BJ (cell line): ENCODE data around the gene LINGO3. TPM values are rescaled to one million over a fixed set of nuclear protein-coding genes. Genes with fewer than 3 reads are reported as not detected.

Experiments
- CTCF ChIA-PET: fragments of 350-600 bp; formaldehyde crosslinking; extraction: SDS; loops from one replicate; lab custom pipeline; 2021; ENCODE audit warnings: antibody characterized with exemption, inconsistent platforms; lab: Yijun Ruan, JAX
- POLR2A ChIA-PET: fragments of 300-600 bp; sonication (Branson Sonifier 250); formaldehyde crosslinking; extraction: SDS; loops from one replicate; lab custom pipeline; 2021; ENCODE audit warnings: antibody characterized with exemption; lab: Charles Lee
- DNase-seq: peaks from one replicate; pipeline ENCODE4 v3.0.0-alpha.2; 2011; ENCODE audit warnings: low read depth
- H3K27me3 ChIP-seq: 2 replicates; pipeline ENCODE4 v1.6.0; 2011; ENCODE audit warnings: low read length; ENCODE audit not compliant: control insufficient read depth, insufficient read depth
- H3K36me3 ChIP-seq: 2 replicates; pipeline ENCODE4 v1.5.1; 2011; ENCODE audit warnings: low read length; ENCODE audit not compliant: control insufficient read depth, insufficient read depth
- H3K4me3 ChIP-seq: 2 replicates; pipeline ENCODE4 v1.5.1; 2011; ENCODE audit warnings: low read depth, mild to moderate bottlenecking, control low read depth, low read length
- polyA plus RNA-seq: library from polyadenylated mRNA; depleted of rRNA; stranded (reverse); fragments of >200 nt; gene quantifications from 2 replicates; pipeline ENCODE4 v1.2.3, GENCODE V29; 2011
- TF ChIP-seq, protein P1 (sequence below): IDR thresholded peaks from 2 replicates; pipeline ENCODE4 v1.5.1; 2011; ENCODE audit warnings: low read depth, mild to moderate bottlenecking, control low read depth, inconsistent platforms, low read length, moderate library complexity; ENCODE audit not compliant: insufficient read depth

Gene LINGO3
- polyA plus RNA-seq, 1 experiment = not detected

DNA sequence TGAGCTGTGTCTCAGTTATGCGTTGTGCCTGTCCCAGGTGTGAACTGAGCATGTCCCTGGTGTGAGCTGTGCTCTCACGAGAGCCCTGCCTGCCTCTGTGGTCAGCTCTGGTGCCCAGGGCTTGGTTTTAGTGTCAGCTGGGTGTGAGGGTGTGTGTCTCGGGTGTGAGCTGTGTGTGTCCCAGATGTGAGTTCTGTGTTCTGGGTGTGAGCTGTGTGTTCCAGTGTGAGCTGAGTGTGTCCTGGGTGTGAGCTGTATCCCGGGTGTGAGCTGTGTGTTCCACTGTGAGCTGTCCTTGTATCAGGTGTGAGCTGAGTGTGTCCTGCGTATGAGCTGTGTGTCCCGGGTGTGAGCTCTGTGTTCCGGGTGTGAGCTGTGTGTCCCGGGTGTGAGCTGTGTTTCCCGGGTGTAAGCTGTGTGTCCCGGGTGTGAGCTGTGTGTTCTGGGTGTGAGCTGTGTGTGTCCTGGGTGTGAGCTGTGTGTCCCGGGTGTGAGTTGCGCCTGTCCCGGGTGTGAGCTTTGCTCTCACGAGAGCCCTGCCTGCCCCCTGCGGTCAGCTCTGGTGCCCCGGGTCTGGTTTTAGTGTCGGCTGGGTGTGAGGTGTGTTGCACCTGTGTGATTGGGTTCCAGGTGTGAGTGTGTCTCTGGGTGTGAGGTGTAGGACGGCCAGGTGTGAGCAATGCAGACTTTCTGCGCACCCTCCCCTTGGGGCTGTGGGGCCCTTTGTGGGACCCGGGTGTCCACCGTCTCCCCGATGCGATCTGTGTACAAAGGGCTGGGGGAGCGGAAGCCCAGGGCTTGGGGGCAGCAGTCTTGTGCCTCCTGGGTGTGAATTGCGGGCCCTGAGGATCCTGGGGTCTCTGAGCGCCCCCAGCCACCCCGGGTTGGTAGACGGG is 18.9 kb downstream of the LINGO3 start:
- ChIA-PET POLR2A (no interaction called here), CTCF (interaction anchor here (0.7 to 5.3 kb wide), 5 partner anchors 14 to 133 kb away, joined by 3 to 34 read pairs (median 4); no protein-coding TSS in a partner anchor)
- TF ChIP-seq, protein P1, sequence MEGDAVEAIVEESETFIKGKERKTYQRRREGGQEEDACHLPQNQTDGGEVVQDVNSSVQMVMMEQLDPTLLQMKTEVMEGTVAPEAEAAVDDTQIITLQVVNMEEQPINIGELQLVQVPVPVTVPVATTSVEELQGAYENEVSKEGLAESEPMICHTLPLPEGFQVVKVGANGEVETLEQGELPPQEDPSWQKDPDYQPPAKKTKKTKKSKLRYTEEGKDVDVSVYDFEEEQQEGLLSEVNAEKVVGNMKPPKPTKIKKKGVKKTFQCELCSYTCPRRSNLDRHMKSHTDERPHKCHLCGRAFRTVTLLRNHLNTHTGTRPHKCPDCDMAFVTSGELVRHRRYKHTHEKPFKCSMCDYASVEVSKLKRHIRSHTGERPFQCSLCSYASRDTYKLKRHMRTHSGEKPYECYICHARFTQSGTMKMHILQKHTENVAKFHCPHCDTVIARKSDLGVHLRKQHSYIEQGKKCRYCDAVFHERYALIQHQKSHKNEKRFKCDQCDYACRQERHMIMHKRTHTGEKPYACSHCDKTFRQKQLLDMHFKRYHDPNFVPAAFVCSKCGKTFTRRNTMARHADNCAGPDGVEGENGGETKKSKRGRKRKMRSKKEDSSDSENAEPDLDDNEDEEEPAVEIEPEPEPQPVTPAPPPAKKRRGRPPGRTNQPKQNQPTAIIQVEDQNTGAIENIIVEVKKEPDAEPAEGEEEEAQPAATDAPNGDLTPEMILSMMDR = no peak
- DNase-seq = no peak
- Histone ChIP-seq H3K27me3 (peaks cover 27% of the 10 kb centered on the region), H3K36me3 (no peaks in the 10 kb centered on the region), H3K4me3 (no peak overlapping the region)

DNA sequence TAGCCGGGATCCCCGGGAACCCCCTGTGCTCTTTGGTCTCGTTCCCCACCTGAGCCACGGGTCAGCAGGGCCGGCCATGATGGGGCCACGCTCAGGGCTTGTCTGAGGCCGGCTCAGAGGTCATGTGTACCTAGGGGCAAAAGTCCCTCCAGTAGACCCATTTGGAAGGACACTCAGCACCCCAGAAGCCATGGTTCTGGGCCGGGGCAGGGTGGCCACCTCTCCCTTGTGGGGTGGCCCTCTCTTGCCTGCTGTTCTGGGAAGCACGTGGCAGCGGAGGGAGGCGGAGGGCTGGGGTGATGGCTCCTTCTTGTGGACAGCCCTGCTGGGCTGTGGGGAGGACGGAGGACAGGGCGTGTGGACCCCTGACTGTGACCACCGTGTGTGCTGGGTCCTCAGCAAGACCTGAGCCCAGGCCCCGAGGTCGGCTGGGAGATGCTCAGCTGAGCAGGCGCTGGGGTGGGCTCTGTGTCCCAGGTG is 19.6 kb downstream of the LINGO3 start:
- TF ChIP-seq, protein P1 = no peak
- DNase-seq = no peak
- Histone ChIP-seq H3K36me3 (no peaks in the 10 kb centered on the region), H3K4me3 (no peak overlapping the region), H3K27me3 (peaks cover 27% of the 10 kb centered on the region)
- CTCF ChIA-PET = interaction anchor here (0.7 to 5.3 kb wide), 3 partner anchors 14 to 45 kb away, joined by 3 to 34 read pairs (median 4); no protein-coding TSS in a partner anchor
- POLR2A ChIA-PET = no interaction called here

DNA sequence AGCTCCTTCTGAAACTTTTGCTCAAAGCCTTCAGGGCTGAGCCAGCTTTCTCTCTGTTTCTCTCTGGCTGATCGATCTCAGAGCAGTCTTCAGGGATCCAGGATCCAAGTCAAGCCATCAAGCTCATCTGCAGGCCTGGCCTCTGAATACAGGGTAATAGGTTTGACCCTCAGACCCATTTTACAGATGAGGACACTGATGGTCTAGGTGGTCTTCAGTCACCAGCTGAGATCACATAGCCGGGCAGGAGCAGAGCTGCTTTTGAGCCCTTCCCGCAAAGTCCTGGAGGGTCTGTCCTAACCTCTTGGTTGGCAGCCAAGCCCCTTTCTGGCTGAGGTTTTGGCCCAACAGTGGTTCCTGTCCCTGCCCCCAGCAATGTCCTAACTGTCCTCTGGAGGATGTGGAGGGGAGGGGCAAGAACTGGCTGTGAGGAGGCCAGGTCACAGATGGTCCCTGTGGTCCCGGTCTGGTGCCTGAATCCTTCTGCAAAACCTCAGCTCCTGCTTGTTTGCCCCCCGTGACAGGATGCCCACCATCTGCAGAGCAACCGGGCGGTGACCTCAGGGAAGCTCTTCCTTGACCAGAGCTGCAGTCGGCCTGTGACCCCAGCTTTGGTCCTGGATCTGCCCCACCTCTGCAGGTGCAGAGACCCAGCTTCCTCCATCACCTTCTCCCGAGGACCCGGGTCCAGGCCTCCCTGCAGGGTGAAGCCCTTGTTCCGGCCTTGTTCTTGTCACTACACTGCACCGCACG is 20.2 kb downstream of the LINGO3 start:
- POLR2A ChIA-PET = no interaction called here
- DNase-seq = no peak
- TF ChIP-seq, protein P1 = no peak
- CTCF ChIA-PET = interaction anchor here (5.3 kb wide), 1 partner anchor 13 kb away, joined by 34 read pairs; no protein-coding TSS in a partner anchor
- no peaks in the 10 kb centered on the region for H3K36me3 ChIP-seq
- H3K4me3 ChIP-seq = no peak overlapping the region
- H3K27me3 ChIP-seq = peaks cover 27% of the 10 kb centered on the region

DNA sequence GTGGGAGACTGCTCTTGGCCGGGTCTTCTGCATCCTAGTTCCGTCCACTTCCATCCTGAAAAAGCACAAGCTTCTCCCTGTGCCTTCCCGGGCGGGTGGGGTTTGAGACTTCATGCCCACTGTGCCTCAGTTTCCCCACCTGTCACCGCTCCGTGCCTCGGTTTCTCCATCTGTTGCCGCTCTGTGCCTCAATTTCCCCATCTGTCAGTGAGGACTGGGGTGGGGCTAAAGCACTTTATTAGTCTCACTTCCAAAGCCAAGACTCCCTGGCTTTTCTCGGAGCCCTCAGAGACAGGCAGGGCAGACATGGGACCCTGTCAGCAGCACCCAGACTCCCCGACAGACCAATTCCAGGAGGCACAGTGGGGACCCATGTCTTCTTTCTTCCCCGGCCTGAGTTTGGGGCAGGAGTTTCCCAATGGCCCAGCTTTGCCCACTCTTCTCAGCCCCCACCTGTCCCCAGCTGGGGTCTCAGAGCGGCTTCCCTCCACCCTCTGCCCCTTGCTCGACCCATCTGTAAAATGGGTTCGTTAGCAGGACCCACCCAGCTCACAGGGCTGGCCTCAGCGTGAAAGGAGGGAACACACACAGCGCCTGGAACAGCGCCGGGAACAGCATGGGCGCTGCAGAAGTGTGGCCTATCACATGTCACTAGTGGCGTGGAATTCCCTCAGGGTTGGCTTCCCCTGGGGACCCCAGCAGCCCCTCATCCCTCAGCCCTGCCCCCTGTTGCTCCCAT is 21.4 kb downstream of the LINGO3 start:
- POLR2A ChIA-PET = no interaction called here
- peaks cover 27% of the 10 kb centered on the region for H3K27me3 ChIP-seq
- CTCF ChIA-PET = interaction anchor here (0.6 to 5.3 kb wide), 2 partner anchors 12 to 194 kb away, joined by 7 to 34 read pairs; no protein-coding TSS in a partner anchor
- TF ChIP-seq, protein P1 = no peak
- H3K4me3 ChIP-seq = no peak overlapping the region
- DNase-seq = no peak
- no peaks in the 10 kb centered on the region for H3K36me3 ChIP-seq
